Measurements from ENCODE around the gene COL18A1. TPM values are rescaled to one million over a fixed set of nuclear protein-coding genes. Genes with fewer than 3 reads are reported as not detected.

Gene COL18A1
- total and polyA plus RNA-seq, 2 donors from 2014 or later, result 150 to 316 TPM

- TF ChIP-seq CTCF (IDR thresholded peaks at IDR 0.05; ENCODE audit: borderline replicate concordance, extremely low read depth, insufficient read depth), result no peak
- H3K36me3 ChIP-seq (ENCODE audit: control insufficient read depth in 2 of 3, insufficient read depth in 3 of 3, low read length in 3 of 3), result no peaks in the 10 kb centered on the region
- H3K4me3 ChIP-seq (ENCODE audit: low read length in 3 of 3), result no peak overlapping the region
- no peaks in the 10 kb centered on the region for H3K27me3 ChIP-seq (ENCODE audit: control insufficient read depth, insufficient read depth, low read length)
- no peak overlapping the region for H3K9ac ChIP-seq (ENCODE audit: low read length in 3 of 3)
- FAIRE-seq, result no peak
- peak in 1 of 5 donors; percentile 64 for DNase-seq
- H3K27ac ChIP-seq (ENCODE audit: low read depth in 2 of 2, low read length in 2 of 2), result no peak overlapping the region
- peaks cover 0 to 6% (median 0%) of the 10 kb centered on the region in 3 donors for H3K9me3 ChIP-seq (ENCODE audit: control insufficient read depth in 2 of 3, insufficient read depth in 1 of 3, low read length in 3 of 3)
- intact Hi-C loops (cut with DNase I), result no loop called here
- H3K4me1 ChIP-seq (ENCODE audit: control insufficient read depth in 2 of 3, insufficient read depth in 2 of 3, low read depth in 1 of 3, low read length in 3 of 3), result peaks cover 0 to 25% (median 17%) of the 10 kb centered on the region in 3 donors
Observed at GRCh38 chr21:45465611-45466329, 60.8 kb downstream of the COL18A1 start.

GRCh38 chr21:45466330-45467220 lies 61.6 kb downstream of the COL18A1 start:
- H3K9ac ChIP-seq (ENCODE audit: low read length in 3 of 3), result no peak overlapping the region
- H3K9me3 ChIP-seq (ENCODE audit: control insufficient read depth in 2 of 3, insufficient read depth in 1 of 3, low read length in 3 of 3), result peaks cover 0 to 2% (median 0%) of the 10 kb centered on the region in 3 donors
- H3K4me1 ChIP-seq (ENCODE audit: control insufficient read depth in 2 of 3, insufficient read depth in 2 of 3, low read depth in 1 of 3, low read length in 3 of 3), result peaks cover 0 to 29% (median 25%) of the 10 kb centered on the region in 3 donors
- H3K4me3 ChIP-seq (ENCODE audit: low read length in 3 of 3), result no peak overlapping the region
- H3K27ac ChIP-seq (ENCODE audit: low read depth in 2 of 2, low read length in 2 of 2), result no peak overlapping the region
- FAIRE-seq (no peak), DNase-seq (peak in 3 of 5 donors; percentile 40 to 66 (median 50))
- intact Hi-C loops (cut with DNase I), result no loop called here
- TF ChIP-seq CTCF (IDR thresholded peaks at IDR 0.05; ENCODE audit: borderline replicate concordance, extremely low read depth, insufficient read depth), result no peak
- H3K36me3 ChIP-seq (ENCODE audit: control insufficient read depth in 2 of 3, insufficient read depth in 3 of 3, low read length in 3 of 3), result no peaks in the 10 kb centered on the region
- H3K27me3 ChIP-seq (ENCODE audit: control insufficient read depth, insufficient read depth, low read length), result no peaks in the 10 kb centered on the region

GRCh38 chr21:45467221-45467779 lies 62.3 kb downstream of the COL18A1 start:
- no peaks in the 10 kb centered on the region for H3K36me3 ChIP-seq (ENCODE audit: control insufficient read depth in 2 of 3, insufficient read depth in 3 of 3, low read length in 3 of 3)
- DNase-seq (peak in 1 of 5 donors; percentile 78), FAIRE-seq (no peak)
- no peaks in the 10 kb centered on the region for H3K9me3 ChIP-seq (ENCODE audit: control insufficient read depth in 2 of 3, insufficient read depth in 1 of 3, low read length in 3 of 3)
- intact Hi-C loops (cut with DNase I), result no loop called here
- H3K27ac ChIP-seq (ENCODE audit: low read depth in 2 of 2, low read length in 2 of 2), result no peak overlapping the region
- H3K9ac ChIP-seq (ENCODE audit: low read length in 3 of 3), result no peak overlapping the region
- no peak overlapping the region for H3K4me3 ChIP-seq (ENCODE audit: low read length in 3 of 3)
- H3K27me3 ChIP-seq (ENCODE audit: control insufficient read depth, insufficient read depth, low read length), result no peaks in the 10 kb centered on the region
- peaks cover 0 to 29% (median 28%) of the 10 kb centered on the region in 3 donors for H3K4me1 ChIP-seq (ENCODE audit: control insufficient read depth in 2 of 3, insufficient read depth in 2 of 3, low read depth in 1 of 3, low read length in 3 of 3)
- TF ChIP-seq CTCF (IDR thresholded peaks at IDR 0.05; ENCODE audit: borderline replicate concordance, extremely low read depth, insufficient read depth), result no peak

Measured in kidney (tissue), 14 donors.